ENCODE results near the gene PCYT2.
A peak's percentile ranks its signal among the peaks of the same experiment; 100 is the strongest.

The PCYT2 gene

GRCh38 chr17:81942167-81942553 is 31.0 kb upstream of the PCYT2 start:
- no peak for DNase-seq

GRCh38 chr17:81941484-81942166 is 30.4 kb upstream of the PCYT2 start:
- DNase-seq, result no peak

GRCh38 chr17:81940538-81941483 is 29.6 kb upstream of the PCYT2 start:
- DNase-seq, result no peak

GRCh38 chr17:81939881-81940385 is 28.7 kb upstream of the PCYT2 start:
- DNase-seq, result no peak

GRCh38 chr17:81939218-81939617 is 28.0 kb upstream of the PCYT2 start:
- DNase-seq, result no peak

- no peak for DNase-seq
Measured at GRCh38 chr17:81935709-81936084, 24.5 kb upstream of the PCYT2 start.

GRCh38 chr17:81934850-81935708 is 23.9 kb upstream of the PCYT2 start:
- no peak for DNase-seq

- DNase-seq, result no peak
Measured at GRCh38 chr17:81934098-81934757, 23.0 kb upstream of the PCYT2 start.

- DNase-seq, result no peak
Measured at GRCh38 chr17:81933178-81933699, 22.0 kb upstream of the PCYT2 start.

GRCh38 chr17:81932333-81932983 is 21.3 kb upstream of the PCYT2 start:
- no peak for DNase-seq

GRCh38 chr17:81931557-81932332 is 20.5 kb upstream of the PCYT2 start:
- DNase-seq, result no peak

GRCh38 chr17:81931189-81931556 is 20.0 kb upstream of the PCYT2 start:
- no peak for DNase-seq

GRCh38 chr17:81930142-81931125 is 19.2 kb upstream of the PCYT2 start:
- no peak for DNase-seq

- DNase-seq, result no peak
Measured at GRCh38 chr17:81929253-81930141, 18.3 kb upstream of the PCYT2 start.

- no peak for DNase-seq
Measured at GRCh38 chr17:81928544-81929252, 17.5 kb upstream of the PCYT2 start.

- peak; percentile 92 for DNase-seq
Measured at GRCh38 chr17:81927653-81928543, 16.7 kb upstream of the PCYT2 start, which contains the start of gene MAFG. TSS of gene MAFG (minus strand) at chr17:81927735. CDS start at chr17:81923185, 4,550 bp downstream.

All from stimulated activated CD8-positive, alpha-beta memory T cell treated with anti-CD3 and anti-CD28 coated beads, Interleukin-4, amount 100 ng/mL, for 48 hours (primary cell).